NCI-H2227 (cell line): ENCODE results near the gene NT5C1A.

Source experiments
- DNase-seq: peaks from one replicate; lab custom pipeline; 2025; ENCODE audit not compliant: unreplicated experiment; lab: John Stamatoyannopoulos, UW

Gene NT5C1A

GRCh38 chr1:39639305-39640130 is 32.4 kb downstream of the NT5C1A start, which contains the start of gene HEYL:
HEYL (minus strand) TSS chr1:39639643; CDS start chr1:39639625, 18 bp downstream.
- peak; percentile 69 for DNase-seq

- no peak for DNase-seq
These were observed 33.0 kb downstream of the NT5C1A start for GRCh38 chr1:39638965-39639304.

GRCh38 chr1:39637361-39637760 is 34.5 kb downstream of the NT5C1A start:
- no peak for DNase-seq

GRCh38 chr1:39635871-39636210 is 36.1 kb downstream of the NT5C1A start:
- DNase-seq = no peak

- no peak for DNase-seq
These were observed 36.6 kb downstream of the NT5C1A start for GRCh38 chr1:39635205-39635870.

GRCh38 chr1:39633422-39633821 is 38.5 kb downstream of the NT5C1A start:
- no peak for DNase-seq

GRCh38 chr1:39632682-39633417 is 39.1 kb downstream of the NT5C1A start:
- DNase-seq = no peak

- no peak for DNase-seq
These were observed 39.6 kb downstream of the NT5C1A start for GRCh38 chr1:39632323-39632681.

- DNase-seq = no peak
These were observed 40.3 kb downstream of the NT5C1A start for GRCh38 chr1:39631361-39632322.

- no peak for DNase-seq
These were observed 43.0 kb downstream of the NT5C1A start for GRCh38 chr1:39628807-39629350.

- no peak for DNase-seq
These were observed 45.3 kb downstream of the NT5C1A start for GRCh38 chr1:39626646-39627045.

- no peak for DNase-seq
These were observed 46.2 kb downstream of the NT5C1A start for GRCh38 chr1:39625462-39626273.

GRCh38 chr1:39625009-39625408 is 46.9 kb downstream of the NT5C1A start:
- no peak for DNase-seq

GRCh38 chr1:39623053-39623452 is 48.9 kb downstream of the NT5C1A start:
- no peak for DNase-seq

- no peak for DNase-seq
These were observed 49.5 kb downstream of the NT5C1A start for GRCh38 chr1:39622427-39622826.

GRCh38 chr1:39620659-39621165 is 51.2 kb downstream of the NT5C1A start:
- no peak for DNase-seq

GRCh38 chr1:39617488-39618049 is 54.3 kb downstream of the NT5C1A start:
- DNase-seq = no peak

- peak; percentile 71 for DNase-seq
These were observed 56.7 kb downstream of the NT5C1A start for GRCh38 chr1:39615086-39615673.

GRCh38 chr1:39614488-39614887 is 57.4 kb downstream of the NT5C1A start:
- no peak for DNase-seq
